GM21737 (cell line): ENCODE data around the gene HBM.
"Not testable (repeated sequence)": the region's sequence is repeated elsewhere in the genome, so short reads cannot be mapped to it uniquely, and the experiment has no call there.

ENCODE experiments used
- ATAC-seq: cut with Tn5 transposase; IDR thresholded peaks from one replicate; pipeline ENCODE4 v1.9.1; 2021; ENCODE audit warnings: mild to moderate bottlenecking, moderate library complexity; ENCODE audit not compliant: unreplicated experiment

The HBM gene, protein sequence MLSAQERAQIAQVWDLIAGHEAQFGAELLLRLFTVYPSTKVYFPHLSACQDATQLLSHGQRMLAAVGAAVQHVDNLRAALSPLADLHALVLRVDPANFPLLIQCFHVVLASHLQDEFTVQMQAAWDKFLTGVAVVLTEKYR

DNA sequence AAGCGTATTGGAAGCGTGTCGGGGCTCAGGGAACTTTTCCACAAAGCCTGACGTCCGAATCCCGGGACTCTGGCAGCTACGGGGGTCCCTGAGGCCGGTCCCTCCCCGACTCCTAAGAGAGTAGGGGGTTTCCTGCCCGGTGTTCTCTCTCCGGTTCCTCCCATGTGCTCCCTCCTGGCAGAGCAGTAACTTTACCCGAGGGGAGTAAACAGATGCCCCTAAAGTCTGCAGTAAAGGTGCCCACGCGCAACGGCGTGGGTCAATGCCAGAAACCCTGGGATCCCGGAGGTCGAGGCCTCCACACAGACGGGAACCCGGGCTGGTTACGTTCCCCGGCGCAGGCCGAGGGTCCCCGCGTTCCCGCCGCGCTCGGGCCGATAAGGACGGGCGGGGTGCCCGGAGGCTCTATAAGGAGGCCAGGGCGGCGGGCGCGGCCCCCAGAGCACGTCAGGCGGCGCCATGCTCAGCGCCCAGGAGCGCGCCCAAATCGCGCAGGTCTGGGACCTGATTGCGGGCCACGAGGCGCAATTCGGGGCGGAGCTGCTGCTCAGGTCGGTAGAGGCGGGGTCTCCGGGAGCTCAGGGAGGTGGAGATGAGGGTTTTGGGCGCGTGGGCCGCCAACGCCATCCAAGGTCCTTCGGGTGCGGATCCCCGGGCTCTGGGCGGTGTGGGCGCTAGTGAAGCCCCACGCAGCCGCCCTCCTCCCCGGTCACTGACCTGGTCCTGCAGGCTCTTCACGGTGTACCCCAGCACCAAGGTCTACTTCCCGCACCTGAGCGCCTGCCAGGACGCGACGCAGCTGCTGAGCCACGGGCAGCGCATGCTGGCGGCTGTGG, at the start of gene HBM:
TSS of gene HBM (plus strand) at position 440 of the 836 bp plus-strand sequence. CDS start at position 460, 20 bp downstream.
- ATAC-seq: no peak

- ATAC-seq: no peak
Observed at GRCh38 chr16:116015-116414, 49.8 kb upstream of the HBM start.

- no peak for ATAC-seq
Observed at GRCh38 chr16:117379-118365, 48.1 kb upstream of the HBM start.

DNA sequence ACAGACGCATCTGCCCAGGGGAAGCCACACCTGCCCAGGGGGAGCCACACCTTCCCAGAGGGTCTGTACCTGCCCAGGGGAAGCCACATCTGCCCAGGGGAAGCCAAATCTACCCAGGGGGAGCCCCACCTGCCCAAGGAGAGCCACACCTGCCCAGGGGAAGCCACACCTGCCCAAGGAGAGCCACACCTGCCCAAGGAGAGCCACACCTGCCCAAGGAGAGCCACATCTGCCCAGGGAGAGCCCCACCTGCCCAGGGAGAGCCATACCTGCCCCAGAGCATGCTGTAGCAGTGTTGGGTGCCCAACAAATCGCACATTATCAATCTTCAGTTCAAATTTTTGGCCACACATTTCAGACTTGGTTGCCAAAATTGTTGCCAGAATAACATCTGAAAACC, 46.9 kb upstream of the HBM start:
- ATAC-seq: no peak

- no peak for ATAC-seq
Observed at GRCh38 chr16:119295-119694, 46.5 kb upstream of the HBM start.

DNA sequence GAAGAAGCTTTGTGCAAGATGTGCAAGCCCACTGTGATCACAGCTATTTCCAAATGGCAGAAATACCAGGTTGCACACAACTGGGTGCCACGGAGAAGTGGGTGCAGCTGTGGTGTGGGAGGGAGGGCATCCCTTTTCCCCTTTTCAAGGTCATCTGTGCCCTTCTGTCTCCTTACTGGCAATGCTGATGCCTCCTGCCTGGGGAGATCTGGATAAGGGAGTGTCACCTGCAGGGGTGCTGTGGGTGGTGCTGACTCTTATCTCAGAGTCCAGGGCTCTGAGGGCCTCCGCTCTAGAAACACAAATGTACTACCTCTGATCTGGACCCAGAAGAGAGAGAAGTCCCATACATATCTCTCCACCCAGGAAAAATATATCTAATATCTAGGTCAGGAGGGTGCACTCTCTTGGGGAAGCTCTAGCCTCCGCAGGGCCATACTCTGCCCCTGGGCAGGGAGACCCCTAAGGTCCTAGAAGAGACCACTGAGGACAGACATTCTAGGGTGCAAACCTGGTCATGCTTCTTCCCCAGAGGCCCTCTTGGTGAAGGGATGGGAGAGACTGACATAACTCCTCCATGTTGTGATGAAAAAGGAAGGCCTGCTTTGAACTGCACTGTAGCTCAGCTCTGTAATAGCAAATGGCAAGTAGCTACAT, 45.8 kb upstream of the HBM start:
- no peak for ATAC-seq

DNA sequence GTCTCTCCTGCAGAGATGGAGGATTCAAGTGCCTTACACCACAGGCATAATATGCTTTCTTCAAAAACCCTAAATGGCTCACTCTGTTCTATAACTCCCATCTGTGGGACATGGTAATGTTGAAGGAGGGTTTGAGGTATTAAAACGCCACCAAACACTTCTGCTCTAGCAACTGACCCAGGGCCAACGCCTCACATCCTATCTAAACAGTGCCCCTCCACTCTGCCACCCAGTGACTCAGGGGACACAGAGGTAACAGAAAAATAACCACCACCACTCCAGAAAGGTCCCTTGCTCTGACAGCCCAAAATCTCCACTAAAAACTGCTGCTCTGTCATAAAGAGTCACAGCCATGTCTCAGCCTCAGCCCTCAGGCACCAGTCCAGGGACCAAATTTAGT, 45.0 kb upstream of the HBM start:
- no peak for ATAC-seq

DNA sequence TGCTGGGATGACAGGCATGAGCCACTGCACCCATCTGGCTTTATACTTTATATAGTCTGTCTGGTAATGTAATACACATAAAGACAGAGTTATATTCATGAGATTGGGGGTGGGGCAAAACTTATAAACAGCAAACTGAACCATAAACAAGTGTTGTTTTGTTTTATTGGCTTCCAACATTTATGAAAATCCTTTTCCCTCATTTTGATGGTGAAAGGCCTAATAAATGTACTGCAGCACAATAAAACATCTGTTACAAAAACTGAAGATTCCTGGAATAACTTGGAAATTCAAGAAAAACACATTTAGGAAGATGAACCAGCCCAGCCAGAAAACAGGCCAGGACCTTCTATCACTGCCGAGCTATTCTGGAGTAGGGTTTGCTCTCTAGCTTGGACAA, 43.4 kb upstream of the HBM start:
- no peak for ATAC-seq

DNA sequence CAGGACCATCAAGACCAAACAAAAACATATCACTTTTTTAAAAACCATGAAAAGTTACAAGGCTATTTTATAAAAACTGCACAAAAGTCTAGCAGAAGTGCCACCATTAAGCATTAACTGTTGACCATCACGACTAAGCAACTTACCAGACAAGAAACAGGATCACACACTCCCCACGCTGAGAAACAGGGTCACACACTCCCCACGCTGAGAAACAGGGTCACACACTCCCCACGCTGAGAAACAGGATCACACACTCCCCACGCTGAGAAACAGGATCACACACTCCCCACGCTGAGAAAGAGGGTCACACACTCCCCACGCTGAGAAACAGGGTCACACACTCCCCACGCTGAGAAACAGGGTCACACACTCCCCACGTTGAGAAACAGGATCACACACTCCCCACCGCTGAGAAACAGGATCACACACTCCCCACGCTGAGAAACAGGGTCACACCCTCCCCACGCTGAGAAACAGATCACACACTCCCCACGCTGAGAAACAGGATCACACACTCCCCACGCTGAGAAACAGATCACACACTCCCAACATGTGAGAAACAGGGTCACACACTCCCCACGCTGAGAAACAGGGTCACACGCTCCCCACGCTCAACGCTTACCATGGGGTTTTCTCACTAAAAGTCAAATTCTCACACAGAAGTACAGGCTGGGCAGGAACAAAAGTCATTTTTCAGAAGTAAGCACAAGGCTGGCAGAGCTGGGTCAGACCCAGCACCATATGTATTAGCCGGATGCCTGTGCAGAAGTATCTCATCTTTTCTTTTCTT, 42.0 kb upstream of the HBM start:
- not testable (repeated sequence) for ATAC-seq

DNA sequence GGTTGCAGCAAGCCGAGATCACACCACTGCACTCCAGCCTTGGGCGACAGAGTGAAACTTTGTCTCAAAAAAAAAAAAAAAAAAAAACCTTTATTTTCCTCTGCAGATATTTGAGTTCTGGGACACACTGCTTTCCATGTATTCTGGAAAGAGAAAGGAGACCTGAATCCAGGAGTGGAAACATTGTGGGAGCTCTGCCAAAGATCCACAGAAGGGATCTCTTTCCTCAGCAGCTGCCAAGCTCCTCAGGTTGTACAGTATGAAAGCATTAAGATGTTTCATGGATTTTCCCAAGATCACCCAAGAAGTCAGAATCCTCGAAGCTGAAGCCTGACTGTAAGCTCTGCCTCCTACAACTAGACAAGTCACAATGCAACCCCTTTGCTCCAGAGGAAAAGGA, 40.8 kb upstream of the HBM start:
- ATAC-seq: no peak

DNA sequence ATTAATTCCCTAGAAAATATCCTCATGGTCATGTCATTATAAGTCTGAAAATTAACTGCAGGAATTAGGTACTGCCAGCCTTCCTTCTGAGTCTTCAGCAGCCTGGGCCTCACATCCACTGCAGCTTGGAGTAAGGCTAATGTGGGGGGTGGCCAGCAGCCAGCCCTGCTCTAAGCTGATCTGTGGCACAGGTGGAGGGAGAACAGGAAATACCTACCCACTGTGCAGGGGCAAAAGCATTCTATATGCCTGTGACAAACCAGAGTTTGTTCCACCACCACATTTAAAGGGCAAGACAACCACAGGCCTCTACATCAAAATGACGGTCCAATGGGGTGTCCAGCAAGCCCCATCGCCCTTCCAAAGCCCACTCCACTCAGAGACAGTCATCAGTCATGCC, 36.7 kb upstream of the HBM start:
- ATAC-seq: no peak

GRCh38 chr16:130533-131173, 35.1 kb upstream of the HBM start:
- no peak for ATAC-seq

DNA sequence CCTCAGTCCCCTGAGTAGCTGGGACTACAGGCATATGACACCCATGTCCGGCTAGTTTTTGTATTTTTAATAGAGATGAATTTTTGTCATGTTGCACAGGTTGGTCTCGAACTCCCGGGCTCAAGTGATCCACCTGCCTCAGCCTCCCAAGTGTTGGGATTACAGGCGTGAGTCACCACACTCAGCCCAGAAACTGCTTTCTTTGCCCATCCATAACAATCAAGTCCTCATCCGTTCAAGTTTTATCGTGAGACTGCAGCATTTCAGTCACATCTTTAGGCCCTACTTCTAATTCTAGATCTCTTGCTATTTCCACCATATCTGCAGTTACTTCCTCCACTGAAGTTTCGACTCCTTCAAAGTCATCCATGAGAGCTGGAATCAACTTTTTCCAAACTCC, 33.7 kb upstream of the HBM start:
- ATAC-seq: no peak

DNA sequence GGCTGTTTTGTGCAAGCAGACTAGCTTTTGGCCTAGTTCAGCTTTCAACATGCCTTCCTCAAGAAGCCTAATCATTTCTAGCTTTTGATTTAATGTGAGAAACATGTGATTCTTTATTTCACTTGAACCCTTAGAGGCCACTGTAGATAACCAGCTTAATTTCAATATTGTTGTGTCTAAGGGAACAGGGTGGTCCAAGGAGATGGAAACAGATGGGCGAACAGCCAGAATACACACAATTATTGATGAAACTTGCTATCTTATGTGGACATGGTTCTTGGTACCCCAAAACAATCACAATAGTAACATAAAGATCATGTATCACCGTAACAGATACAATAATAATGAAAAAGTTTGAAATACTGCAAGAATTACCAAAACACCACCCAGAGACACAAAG, 32.1 kb upstream of the HBM start:
- no peak for ATAC-seq

GRCh38 chr16:138049-138417, 27.7 kb upstream of the HBM start:
- no peak for ATAC-seq

- no peak for ATAC-seq
Observed at GRCh38 chr16:140175-140857, 25.5 kb upstream of the HBM start.

DNA sequence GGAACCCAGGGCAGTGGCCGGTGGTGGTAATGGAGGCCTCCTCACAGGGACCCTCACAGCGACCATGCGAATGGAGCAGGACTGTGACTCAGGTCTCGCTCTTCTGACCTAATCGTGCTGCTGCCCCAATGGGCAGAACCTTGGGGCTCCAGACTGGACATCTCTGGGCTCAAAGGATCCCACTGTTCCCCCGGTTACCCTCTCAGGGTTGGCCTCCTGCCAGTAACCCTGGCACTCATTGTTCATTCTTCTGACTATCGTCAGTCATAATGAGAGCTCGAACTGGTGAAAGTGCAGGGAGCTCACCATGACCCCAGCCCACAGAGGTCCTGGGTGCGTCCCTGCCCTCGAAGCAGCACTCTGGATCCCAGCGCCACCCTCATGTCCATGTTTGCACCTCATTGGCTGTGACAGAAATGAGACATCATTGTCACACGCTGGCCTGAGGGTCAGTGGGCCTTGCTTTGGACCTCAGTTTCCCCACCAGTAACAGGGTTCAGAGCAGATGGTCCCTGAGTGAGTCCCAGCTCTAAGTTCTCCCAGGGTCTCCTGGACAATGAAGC, 23.3 kb upstream of the HBM start:
- no peak for ATAC-seq

DNA sequence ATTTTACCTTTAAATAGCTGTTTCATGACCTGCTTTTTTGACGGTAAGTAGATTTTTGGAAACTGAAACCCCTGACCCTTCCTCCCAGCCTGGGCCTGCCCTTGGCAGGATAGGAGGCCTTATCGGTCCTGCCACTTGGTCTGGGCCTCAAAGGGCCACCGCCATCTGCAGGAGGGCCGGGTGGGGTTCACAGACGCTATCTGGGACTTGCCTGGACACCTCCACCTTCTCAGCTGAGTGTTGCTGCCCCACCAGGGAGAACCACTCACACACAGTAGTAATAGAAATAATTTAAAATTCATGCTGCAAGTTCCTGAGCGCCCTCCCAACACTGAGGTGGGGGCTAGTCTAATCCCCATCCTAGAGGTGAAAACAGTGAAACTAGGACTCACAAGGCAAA, 22.7 kb upstream of the HBM start:
- no peak for ATAC-seq

DNA sequence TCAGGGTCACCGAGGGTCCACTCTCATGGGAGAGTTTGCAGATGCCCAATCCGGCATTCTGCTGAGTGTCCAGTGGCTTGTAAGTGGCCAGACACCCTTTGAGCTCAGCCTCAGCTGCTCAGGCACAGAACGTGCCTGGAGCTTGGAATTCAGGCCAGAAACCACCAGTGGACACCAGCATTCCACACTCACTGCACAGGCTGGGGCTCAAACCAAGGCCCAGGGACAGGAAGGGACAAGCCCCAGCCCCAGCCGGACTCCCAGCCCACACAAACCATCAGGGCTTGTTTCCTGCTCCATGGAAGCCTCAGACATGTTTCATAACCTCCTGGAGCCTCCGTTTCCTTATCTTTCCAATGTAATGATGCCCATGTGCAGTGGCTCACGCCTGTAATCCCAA, 22.3 kb upstream of the HBM start:
- ATAC-seq: no peak
